Measurements from ENCODE around the gene RBM12.

RBM12 gene

DNA sequence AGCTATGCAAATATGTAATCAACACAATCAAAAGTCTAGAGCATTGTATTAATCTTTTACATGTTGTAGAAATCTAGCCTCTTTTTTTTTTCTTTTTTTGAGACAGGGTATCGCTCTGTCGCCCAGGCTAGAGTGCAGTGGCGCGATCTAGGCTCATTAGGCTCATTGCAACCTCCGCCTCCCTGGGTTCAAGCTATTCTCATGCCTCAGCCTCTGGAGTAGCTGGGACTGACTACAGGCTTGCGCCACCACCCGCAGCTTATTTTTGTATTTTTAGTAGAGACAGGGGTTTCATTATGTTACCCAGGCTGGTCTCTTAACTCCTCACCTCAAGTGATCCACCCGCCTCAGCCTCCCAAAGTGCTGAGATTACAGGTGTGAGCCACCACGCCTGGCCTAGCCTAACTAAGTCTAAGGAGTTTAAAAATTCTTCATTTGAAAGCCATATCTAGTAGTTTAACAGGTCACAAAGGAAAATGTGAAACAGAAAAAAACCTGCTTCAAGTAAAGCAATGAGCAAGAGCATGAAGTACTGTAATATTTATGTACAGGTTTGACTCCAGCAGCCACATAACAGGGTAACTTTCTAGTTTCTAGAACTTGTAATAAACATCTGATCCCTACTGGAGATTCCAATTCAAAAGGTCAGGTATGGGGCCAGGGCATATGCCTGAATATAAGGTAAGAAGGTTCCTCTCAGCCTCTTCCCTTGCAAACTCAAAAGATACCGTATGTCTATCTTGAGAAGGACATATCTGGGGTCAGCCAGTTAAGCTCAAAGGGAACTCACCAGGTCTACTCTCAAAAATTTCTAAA, 4.4 kb downstream of the RBM12 start:
- no peak for DNase-seq (ENCODE audit: low read depth, low spot score)

DNA sequence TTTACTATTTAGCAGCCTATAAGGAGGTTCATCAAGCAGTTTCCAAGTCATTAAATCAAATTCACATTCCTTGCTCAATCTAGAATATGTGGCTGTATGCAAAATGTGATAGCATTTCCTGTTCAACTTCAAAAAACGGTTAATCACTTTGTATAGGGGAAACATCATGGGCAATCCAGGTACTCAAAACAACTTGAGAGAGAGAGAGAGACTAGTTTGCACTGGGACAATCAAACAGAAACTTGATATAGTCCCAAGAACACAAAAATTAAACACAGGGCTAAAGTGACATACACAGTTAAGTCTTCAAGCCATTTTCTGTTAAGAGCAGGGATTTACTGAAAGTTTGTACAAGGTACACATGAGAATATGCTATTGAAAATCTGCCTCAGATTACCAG, 7.4 kb downstream of the RBM12 start:
- DNase-seq (ENCODE audit: low read depth, low spot score): no peak

DNA sequence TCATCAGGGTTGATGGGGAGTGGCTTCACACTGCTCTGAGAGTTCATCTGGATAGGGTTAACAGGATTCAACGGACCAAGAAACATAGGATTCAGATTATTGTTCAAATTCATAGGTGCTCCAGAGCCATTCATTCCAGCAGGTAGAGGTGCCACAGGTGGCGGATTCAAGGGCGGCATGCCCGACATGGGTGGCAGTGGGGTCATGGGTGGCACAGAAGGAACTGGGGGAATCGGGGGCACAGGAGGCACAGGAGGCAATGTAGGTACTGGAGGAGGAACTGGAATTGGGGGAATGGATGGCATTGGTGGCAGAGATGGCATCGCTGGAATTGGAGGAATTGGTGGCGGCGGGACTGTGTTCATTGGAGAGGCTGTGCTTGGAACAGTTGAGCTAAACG, 10.3 kb downstream of the RBM12 start:
- DNase-seq (ENCODE audit: low read depth, low spot score): no peak

DNA sequence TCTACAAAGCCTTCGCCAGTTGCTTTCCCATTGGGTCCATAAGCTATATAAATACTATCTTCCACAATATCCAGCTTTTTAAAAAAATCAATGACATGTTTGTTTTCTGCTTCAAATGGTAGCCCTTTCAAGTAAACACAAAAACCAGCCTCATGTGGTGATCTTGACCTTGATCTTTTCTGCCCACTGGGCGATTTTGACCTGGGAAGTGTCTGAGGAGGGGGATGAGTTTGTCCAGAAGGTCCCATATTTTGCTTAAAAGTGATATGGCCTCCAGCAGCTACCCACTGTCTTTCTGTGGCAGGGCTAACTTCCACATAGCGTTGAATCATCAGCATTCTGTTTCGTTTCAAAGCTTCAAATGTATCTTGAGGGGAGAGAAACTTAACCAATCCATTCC, 10.8 kb downstream of the RBM12 start:
- DNase-seq (ENCODE audit: low read depth, low spot score): no peak

DNA sequence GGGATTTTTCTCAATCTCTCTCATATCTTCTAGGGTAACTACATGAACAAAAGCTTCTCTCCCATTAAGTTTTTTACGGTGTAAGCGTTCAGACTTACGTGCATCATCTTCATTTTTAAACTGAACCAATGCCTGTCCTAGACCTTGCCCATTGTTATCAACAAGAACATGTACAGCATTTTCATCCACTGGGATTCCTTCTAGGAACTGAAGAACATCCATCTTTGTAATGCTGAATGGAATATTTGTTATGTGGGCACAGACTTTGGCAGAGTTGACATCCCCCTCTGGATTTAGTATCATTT, 11.3 kb downstream of the RBM12 start:
- no peak for DNase-seq (ENCODE audit: low read depth, low spot score)

DNA sequence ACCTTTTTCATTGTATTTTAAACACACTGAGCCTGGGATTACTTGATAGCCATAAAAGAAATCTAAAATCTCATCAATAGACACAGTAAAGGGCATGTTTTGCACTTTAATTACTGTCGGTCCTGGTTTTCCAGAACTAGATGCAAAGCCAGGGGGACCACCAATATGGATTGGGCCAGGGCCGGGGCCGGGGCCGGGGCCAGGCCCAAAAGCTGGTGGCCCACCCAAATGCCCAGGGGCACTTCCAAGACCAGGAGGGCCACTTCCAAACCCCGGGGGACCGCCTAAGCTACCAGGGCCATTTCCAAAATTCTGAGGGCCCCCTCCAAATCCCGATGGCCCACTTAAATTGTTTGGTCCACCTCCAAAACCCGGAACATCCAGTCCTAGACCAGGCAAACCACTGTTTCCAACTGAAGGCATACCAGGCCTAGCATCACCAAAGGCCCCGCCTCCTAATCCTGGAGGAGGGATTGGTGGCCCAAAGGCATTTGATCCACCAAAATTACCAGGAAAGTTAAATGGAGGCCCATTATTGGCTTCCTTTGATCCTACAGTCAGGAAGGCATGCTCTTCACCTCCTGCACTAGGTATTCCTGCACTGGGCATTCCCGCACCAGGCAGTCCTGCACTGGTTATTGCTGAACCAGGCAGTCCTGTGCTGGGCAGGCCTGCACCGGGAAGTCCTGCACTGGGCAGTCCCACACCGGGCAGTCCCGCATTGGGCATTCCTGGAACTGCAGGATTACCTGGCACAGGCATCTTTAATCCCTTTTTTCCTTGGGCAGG, 11.9 kb downstream of the RBM12 start:
- peak; percentile 19 for DNase-seq (ENCODE audit: low read depth, low spot score)

DNA sequence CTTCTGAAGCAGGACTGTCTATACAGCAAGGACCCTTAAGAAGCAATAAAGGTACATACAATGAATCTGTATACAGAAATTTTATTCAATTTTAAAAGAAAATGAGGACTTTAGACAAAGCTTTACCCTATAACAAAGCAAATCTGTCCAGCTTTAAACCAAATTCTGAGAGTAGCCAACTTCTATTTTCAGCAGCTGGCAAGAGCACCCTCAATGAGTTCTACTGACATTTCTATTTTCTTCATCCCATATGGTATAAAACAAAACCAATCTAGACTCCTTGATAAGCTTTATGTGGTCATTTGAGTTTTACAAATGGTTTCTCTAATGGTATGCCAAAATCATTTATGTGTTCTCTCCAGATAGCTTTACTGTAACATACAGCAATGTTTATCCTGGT, 12.7 kb downstream of the RBM12 start:
- DNase-seq (ENCODE audit: low read depth, low spot score): no peak

DNA sequence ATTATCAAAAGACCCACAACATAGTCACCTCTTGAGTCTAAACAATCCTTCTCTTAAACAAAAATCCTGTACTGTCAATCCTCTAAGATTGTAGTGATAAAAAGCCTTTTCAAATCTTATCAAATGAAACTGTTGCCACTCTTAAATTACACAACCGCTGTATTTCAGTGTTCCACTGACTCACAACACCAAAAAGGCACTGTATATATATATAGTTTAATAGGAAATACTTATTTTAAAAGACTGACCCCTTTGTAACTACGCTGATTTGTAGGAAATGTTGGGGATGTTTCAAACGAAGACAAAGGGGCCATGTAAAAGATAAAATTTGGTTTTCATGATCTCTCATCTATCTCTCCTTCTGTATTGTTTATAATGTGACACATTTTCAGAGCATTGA, 14.1 kb downstream of the RBM12 start:
- no peak for DNase-seq (ENCODE audit: low read depth, low spot score)

DNA sequence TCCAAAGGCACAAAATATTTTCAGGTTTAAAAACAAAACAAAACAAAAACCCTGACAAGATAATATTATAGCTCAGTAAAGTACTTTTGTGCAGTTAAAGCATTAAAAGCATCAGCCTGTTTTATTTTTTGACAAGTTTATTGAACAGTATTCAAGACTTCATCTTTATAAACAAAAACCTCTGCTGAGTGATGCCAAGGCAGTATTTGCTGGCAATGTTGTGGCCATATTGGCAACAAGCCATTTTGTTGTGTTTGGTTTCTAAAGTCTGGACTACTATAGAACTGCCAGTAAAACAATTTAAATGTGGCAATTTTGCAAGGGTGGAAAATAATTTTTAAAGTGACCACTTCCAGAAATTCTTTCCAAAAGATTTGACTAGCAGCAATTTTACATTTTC, 15.9 kb downstream of the RBM12 start:
- DNase-seq (ENCODE audit: low read depth, low spot score): no peak

DNA sequence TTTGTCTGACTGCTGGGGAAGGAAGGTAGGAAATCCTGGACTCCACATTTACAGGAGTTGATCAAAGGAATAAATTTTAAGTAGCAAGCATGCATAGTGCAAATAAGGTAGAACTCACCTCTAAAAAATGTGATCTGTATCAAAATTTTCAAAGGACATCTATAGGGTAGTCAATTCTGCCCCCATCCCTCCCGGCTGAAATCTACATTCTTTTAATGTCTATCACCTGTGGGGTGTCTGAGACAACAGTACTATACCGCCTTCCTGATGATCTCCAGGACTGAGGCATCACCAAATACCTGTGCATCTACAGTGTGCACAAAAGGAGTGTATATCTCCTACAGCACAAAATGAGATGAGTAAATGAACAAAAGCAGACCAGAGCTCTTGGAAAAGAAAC, 19.9 kb downstream of the RBM12 start:
- no peak for DNase-seq (ENCODE audit: low read depth, low spot score)

DNA sequence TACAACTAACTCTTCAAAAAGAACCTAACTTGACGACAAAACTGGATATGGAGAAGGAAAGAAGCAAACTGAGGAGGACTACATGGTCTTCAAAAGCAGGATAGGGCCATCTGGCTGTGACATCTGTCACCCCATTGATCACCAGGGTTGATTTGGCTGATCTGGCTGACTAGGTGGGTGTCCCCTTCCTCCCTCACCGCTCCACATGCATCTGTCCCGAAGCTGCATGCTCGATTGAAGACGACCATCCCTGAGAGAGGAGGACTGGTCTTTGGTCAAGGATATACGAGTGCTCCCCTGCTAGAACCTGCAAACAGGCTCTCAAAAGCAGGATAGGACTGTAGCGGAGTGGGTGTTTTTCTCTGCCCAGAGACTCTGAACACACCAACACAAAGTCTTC, 21.7 kb downstream of the RBM12 start:
- DNase-seq (ENCODE audit: low read depth, low spot score): no peak

DNA sequence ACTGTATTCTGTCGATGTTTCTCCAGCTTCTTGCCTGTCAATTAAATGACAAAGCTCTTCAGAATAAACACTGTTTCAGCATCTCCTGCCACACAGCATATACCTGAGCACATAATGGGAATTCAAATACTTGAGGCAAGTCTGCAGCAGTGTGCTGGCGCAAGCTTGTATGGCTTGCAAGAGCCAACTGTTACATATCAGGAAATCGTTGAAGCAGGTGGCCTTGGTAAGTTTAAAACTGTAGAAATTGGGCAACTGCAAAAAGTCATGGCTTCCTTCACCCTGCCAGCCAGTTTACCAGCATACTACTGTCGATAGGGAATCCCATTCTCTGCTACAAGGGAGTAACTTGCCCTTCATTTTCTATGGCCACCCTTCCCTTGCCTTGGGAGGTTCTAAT, 23.0 kb downstream of the RBM12 start:
- DNase-seq (ENCODE audit: low read depth, low spot score): no peak

DNA sequence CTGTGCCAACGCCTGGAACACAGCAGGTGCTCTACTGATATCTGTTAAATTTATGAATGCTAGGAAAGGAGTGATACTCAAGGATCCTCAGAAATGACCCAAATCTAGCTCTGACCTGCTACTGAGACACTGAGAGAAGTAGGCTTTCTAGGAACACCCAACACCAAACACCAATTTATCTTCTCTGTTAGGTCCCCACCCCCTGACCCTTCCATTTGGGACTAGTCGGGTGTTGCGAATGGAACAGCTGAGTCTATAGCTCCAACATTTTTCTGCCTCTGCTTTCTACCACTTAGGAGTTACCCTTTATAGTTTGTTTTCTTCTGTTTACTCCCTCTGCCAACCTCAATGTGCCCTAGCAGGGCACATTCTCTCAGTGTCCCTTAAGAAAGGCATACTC, 24.0 kb downstream of the RBM12 start:
- no peak for DNase-seq (ENCODE audit: low read depth, low spot score)

DNA sequence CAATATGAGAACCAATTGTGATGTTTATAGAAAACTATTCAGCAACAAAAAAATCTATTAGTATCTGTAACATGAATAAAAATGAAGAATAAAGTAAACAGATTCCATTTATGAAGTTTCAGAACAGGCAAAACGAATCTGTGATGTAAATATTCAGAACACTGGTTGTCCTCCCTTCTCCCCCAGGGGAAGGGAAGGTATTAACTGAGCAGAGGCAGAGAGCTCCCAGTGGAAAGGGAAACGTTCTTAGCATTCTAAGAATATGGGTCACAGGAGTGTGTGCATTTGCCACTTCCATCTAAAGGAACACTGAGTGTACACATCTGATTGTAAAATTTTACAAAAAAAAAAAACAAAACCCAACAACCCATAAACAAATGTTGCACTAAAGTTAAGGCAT, 25.9 kb downstream of the RBM12 start:
- DNase-seq (ENCODE audit: low read depth, low spot score): no peak

DNA sequence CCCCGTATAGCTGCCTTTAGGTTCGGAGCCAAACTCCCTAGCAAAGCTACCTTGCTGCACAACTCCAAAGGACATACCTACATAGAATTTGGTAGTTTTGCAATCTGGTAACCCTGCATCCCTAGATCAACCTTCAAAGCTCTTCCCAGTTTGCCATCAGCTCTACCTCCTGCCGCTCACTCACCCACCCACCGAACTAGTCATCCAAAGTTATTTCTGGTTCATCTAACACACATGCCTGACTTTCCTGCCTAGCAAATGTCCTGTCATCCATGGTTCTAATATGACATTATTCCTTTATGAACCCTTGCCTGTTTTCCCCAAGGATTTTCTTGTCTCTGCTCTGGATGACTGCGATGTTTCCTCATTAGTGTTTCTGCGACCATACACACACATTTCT, 27.4 kb downstream of the RBM12 start:
- no peak for DNase-seq (ENCODE audit: low read depth, low spot score)

DNA sequence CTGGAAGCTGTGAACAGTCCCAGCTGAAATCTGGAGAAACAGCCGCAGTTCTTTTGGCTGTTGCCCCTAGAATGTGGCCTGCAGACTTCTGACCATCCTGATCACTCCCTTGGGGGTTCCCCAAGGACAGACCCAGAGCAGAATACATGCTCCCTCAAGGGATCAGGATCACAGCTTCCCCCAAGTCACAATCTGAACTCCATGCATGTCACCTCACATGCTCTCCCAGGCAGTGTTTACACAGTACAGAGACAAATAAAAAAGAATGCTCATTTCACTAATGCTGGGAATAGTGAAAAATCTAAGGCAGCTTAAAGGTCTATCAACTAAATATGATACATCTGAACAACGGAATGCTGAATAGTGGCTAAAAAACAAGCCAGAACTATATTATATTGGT, 28.6 kb downstream of the RBM12 start:
- no peak for DNase-seq (ENCODE audit: low read depth, low spot score)

DNA sequence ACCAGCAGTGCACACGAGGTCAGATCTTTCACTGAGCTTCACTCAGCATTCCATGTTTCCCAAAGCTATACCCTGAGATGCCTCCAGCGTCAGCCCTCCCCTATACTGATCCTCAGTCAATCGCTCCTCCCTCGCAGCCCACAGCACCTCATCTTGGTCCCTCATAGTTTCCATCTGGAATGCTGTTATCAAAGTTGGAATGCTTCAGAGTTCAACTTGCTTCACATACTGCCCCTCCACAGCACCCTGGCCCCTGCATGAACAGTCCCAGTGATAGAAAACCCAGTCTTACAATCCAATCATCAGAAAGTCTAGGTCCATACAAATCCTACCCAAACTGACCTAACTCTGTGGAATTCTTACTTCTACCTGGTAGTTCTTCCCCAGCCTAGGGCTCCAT, 29.0 kb downstream of the RBM12 start:
- no peak for DNase-seq (ENCODE audit: low read depth, low spot score)

DNA sequence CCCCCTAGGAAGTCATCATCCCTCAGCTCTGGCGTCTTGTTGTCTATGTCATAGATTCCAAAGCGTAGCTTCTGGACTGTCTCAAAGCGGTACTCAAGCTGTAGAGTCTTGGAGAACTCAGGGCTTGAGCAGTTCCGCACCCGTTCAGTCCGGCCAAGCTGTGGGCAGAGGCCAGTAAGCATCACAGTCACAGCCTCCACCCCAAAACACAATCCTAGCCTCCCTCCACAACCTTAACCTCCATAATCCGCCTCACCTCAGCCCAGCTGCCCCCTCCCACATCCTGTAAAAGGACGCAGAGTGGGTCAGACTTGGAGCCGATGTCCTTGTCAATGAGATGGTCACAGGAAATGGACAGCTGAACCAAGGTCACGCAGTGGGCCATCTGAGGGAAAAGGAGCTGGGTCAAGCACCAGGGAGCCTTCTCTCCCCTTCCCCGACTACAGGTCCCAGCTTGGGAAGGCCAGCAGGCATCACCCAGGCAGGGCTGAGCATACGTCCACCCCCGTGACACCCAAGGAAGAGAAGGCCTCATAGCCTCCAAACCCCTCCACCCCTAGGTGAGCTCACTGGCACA, 32.1 kb downstream of the RBM12 start:
- DNase-seq (ENCODE audit: low read depth, low spot score): no peak

DNA sequence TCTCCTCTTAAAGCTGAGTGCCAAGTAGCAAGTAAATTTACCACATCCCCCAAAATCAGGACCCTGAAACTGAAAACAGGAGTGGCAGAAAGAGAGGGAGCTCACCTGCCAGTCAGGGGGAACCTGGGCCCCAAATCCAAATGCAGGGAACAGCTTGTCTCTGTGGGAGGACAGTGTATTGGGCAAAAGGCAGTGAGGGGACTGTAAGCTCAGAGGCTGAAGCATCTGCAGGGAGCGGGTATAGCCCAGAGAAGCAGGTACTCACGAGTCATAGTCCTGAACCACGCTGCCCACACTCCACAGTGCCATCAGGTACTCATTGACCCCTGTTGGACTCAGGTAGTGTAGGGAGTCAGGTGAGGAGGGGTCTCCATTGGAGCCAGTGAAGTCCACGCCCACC, 34.1 kb downstream of the RBM12 start:
- no peak for DNase-seq (ENCODE audit: low read depth, low spot score)

DNA sequence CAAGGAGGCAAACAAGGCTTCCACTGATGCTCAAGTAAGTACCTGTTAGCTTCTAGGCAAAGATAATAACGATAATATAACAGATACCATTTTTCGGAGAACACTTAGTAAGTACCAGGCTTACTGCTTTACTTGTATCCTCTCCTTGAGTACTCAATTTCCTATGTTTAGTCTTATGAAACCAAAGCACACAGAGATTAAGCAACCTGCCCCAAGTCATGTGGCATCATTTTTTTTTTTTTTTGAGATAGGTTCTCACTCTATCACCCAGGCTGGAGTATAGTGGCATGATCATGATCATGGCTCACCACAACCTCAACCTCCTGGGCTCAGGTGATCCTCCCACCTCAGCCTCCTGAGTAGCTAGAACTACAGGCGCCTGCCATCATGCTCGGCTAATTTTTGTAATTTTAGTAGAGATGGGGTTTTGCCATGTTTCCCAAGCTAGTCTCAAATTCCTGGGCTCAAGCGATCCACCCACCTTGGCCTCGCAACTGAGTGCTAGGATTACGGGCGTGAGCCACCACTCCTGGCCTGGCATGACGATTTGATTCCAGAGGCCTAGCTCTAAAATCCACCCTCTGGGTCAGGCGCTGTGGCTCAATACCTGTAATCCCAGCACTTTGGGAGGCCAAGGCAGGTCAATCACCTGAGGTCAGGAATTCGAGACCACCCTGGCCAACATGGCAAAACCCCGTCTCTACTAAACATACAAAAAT, 35.1 kb downstream of the RBM12 start:
- no peak for DNase-seq (ENCODE audit: low read depth, low spot score)

DNA sequence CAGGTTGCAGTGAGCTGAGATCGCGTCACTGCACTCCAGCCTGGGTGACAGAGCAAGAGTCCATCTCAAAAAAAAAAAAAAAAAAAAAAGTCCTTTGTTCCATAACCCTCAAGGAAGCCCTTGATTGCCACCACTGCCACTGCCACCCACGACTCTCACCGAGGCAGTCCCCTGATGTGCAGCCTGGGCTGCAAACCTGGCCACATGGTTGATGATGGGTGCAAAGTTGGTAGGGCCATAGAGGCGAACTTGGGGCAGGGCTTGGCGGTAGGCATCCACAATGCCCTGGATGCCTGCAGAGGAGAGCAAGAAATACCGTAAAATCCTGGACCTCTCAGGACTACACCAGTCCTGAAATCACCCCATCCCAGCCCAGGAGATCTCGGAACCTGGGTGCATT, 37.6 kb downstream of the RBM12 start:
- DNase-seq (ENCODE audit: low read depth, low spot score): no peak

DNA sequence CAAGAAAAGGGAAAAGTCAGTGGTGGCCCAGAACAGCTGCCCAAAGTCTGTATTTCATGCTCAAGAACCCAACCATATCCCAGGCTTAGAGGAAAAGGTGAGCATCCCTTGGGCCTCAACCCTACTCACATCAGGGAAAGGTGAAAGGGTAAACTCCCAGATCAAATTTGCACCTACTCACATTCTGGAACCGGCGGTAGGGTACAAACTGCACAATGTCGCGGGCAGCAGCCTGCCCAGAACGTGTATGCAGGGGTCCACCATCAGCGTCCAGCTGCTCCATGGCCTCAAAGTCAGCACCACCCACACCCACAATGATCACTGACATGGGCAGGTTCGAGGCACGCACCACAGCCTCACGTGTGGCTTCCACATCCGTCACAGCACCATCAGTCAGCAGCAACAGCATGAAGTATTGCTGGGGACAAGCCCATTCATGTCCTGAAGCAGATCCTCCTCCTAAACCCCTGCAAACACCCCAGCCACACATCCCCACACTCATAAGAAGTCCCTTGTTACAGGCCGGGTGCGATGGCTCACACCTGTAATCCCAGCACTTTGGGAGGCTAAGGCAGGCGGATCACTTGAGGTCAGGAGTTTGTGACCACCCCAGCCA, 38.2 kb downstream of the RBM12 start:
- DNase-seq (ENCODE audit: low read depth, low spot score): no peak
